Measurements from ENCODE around the gene TLL1. TPM values are rescaled to one million over a fixed set of nuclear protein-coding genes. Genes with fewer than 3 reads are reported as not detected.

TLL1 gene
- total and polyA plus RNA-seq, 4 donors = 0.04 to 0.25 (median 0.05) TPM; not detected in 1

GRCh38 chr4:165927366-165927765, 54.3 kb downstream of the TLL1 start:
- peaks cover 0 to 3% (median 0%) of the 10 kb centered on the region in 4 donors for H3K27me3 ChIP-seq (ENCODE audit: control insufficient read depth in 4 of 4, insufficient read depth in 4 of 4, low read length in 3 of 4)
- TF ChIP-seq NR2F2 (IDR thresholded peaks at IDR 0.05) = no peak
- TF ChIP-seq RAD21 (IDR thresholded peaks at IDR 0.05) = no peak
- no peak for TF ChIP-seq REST (IDR thresholded peaks at IDR 0.05)
- TF ChIP-seq RXRA (IDR thresholded peaks at IDR 0.05) = no peak
- TF ChIP-seq HNF4G (IDR thresholded peaks at IDR 0.05) = no peak
- TF ChIP-seq SP1 (IDR thresholded peaks at IDR 0.05) = no peak
- no peak for TF ChIP-seq CTCF (IDR thresholded peaks at IDR 0.05; ENCODE audit: low read depth, low read length, missing input control)
- no peak for TF ChIP-seq TAF1 (conservative IDR thresholded peaks at IDR 0.05)
- TF ChIP-seq EGR1 (IDR thresholded peaks at IDR 0.05; ENCODE audit: low read depth in 2 of 2) = no peak
- WGBS = 62% methylated on average over 3 of the region's 3 CpGs
- no peaks in the 10 kb centered on the region for H3K36me3 ChIP-seq (ENCODE audit: control insufficient read depth in 4 of 4, insufficient read depth in 3 of 4, low read depth in 1 of 4, low read length in 3 of 4)
- H3K4me3 ChIP-seq (ENCODE audit: low read depth in 1 of 3, low read length in 3 of 3) = no peak overlapping the region
- DNase-seq (ENCODE audit: low spot score) = no peak
- H3K9ac ChIP-seq (ENCODE audit: low read depth in 1 of 2, low read length in 2 of 2) = no peak overlapping the region
- no peaks in the 10 kb centered on the region for H3K9me3 ChIP-seq (ENCODE audit: control insufficient read depth in 4 of 4, low read length in 3 of 4)
- no peaks in the 10 kb centered on the region for H3K4me1 ChIP-seq (ENCODE audit: control insufficient read depth in 4 of 4, insufficient read depth in 4 of 4, low read length in 3 of 4)
- no peak overlapping the region for H3K27ac ChIP-seq (ENCODE audit: low read depth in 1 of 2, low read length in 2 of 2)

- 89% methylated on average over 3 of the region's 3 CpGs for WGBS
- no peak for DNase-seq (ENCODE audit: low spot score)
- H3K4me3 ChIP-seq (ENCODE audit: low read depth in 1 of 3, low read length in 3 of 3) = no peak overlapping the region
- no peaks in the 10 kb centered on the region for H3K4me1 ChIP-seq (ENCODE audit: control insufficient read depth in 4 of 4, insufficient read depth in 4 of 4, low read length in 3 of 4)
- H3K27ac ChIP-seq (ENCODE audit: low read depth in 1 of 2, low read length in 2 of 2) = no peak overlapping the region
- peaks cover 0 to 3% (median 0%) of the 10 kb centered on the region in 4 donors for H3K27me3 ChIP-seq (ENCODE audit: control insufficient read depth in 4 of 4, insufficient read depth in 4 of 4, low read length in 3 of 4)
- no peaks in the 10 kb centered on the region for H3K9me3 ChIP-seq (ENCODE audit: control insufficient read depth in 4 of 4, low read length in 3 of 4)
- no peaks in the 10 kb centered on the region for H3K36me3 ChIP-seq (ENCODE audit: control insufficient read depth in 4 of 4, insufficient read depth in 3 of 4, low read depth in 1 of 4, low read length in 3 of 4)
- no peak overlapping the region for H3K9ac ChIP-seq (ENCODE audit: low read depth in 1 of 2, low read length in 2 of 2)
- no peak for TF ChIP-seq EGR1 (IDR thresholded peaks at IDR 0.05; ENCODE audit: low read depth in 2 of 2)
- no peak for TF ChIP-seq YY1 (IDR thresholded peaks at IDR 0.05)
- no peak for TF ChIP-seq REST (IDR thresholded peaks at IDR 0.05)
- TF ChIP-seq RAD21 (IDR thresholded peaks at IDR 0.05) = no peak
- no peak for TF ChIP-seq SP1 (IDR thresholded peaks at IDR 0.05)
- TF ChIP-seq MAX (IDR thresholded peaks at IDR 0.05) = no peak
- TF ChIP-seq GABPA (IDR thresholded peaks at IDR 0.05 in 1 of 2, conservative IDR thresholded peaks at IDR 0.05 in 1 of 2) = no peak
- TF ChIP-seq NR2F2 (IDR thresholded peaks at IDR 0.05) = no peak
- TF ChIP-seq ZBTB33 (IDR thresholded peaks at IDR 0.05) = no peak
- no peak for TF ChIP-seq JUND (IDR thresholded peaks at IDR 0.05)
- TF ChIP-seq TAF1 (conservative IDR thresholded peaks at IDR 0.05) = no peak
- TF ChIP-seq RXRA (IDR thresholded peaks at IDR 0.05) = no peak
These were observed 54.8 kb downstream of the TLL1 start for GRCh38 chr4:165927815-165928214.
